GM21717 (cell line): ENCODE results near the gene CLCN3.
"Not testable (repeated sequence)": the region's sequence is repeated elsewhere in the genome, so short reads cannot be mapped to it uniquely, and the experiment has no call there.

ENCODE experiments used
- ATAC-seq: cut with Tn5 transposase; IDR thresholded peaks from one replicate; pipeline ENCODE4 v1.9.1; 2021; ENCODE audit warnings: mild to moderate bottlenecking, moderate library complexity; ENCODE audit not compliant: unreplicated experiment

Gene CLCN3

DNA sequence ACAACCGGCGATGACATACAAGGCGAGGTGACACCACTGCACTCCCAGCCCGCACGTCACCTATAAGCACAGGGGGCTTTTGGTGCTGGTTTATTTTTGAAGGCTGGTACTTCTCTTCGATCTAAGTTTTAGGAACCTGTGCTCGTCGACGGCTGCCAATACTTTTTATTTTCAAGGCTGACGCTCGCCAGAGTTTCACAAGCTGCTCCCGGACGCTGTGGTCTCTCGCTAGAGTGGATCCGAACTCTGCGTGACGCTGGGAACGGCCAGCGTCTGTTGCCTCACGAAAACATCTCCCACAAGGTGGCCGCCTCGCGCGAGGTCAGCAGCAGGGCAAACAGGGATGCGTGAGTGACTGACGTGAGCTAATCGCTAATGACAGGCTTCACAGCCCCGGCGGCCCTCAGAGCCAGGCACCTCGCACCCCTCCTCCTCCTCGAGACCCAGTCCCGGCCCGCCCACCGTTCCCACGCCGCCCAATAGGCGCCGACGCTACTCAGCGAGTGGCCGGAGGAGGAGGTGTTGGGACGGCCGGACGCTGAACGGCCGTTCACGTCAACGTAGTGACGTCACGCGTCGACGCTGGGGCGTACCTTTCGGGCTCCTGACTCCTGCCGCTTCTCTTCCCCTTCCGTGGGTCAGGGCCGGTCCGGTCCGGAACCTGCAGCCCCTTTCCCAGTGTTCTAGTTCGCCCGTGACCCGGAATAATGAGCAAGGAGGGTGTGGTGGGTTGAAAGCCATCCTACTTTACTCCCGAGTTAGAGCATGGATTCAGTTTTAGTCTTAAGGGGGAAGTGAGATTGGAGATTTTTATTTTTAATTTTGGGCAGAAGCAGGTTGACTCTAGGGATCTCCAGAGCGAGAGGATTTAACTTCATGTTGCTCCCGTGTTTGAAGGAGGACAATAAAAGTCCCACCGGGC lies at the start of gene CLCN3:
CLCN3 (plus strand) TSS at position 621 of the 922 bp plus-strand sequence. CDS start 15,351 bp downstream, outside the sequence.
- ATAC-seq: peak; percentile 96

DNA sequence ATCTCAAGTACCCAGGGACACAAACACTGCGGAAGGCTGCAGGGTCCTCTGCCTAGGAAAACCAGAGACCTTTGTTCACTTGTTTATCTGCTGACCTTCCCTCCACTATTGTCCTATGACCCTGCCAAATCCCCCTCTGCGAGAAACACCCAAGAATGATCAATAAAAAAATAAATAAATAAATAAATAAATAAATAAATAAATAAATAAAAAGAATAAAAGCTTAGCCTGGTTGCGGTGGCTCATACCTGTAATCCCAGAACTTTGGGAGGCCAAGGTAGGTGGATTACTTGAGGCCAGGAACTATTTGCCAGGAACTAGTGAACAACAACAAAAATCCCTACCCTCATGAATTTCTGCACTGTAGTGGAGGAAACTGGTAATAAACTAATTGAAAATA lies 49.4 kb upstream of the CLCN3 start:
- ATAC-seq: not testable (repeated sequence)

DNA sequence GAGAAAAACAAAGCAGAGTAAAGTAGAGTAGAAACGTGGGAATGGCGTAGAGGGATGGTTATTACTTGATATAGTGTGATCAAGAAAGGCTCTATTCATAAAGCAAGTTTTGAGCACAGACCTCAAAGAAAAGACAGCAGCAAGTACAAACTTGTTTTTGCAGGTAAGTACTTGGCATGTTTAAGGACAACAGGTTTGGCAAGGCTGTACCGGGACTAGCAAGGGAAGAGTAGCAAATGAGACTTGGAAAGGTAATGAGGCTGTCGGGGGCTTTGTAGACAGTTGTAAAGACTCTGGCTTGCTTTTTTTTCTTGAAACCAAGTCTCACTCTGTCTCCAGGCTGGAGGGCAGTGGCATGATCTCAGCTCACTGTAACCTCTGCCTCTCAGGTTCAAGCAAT lies 48.9 kb upstream of the CLCN3 start:
- ATAC-seq: no peak

DNA sequence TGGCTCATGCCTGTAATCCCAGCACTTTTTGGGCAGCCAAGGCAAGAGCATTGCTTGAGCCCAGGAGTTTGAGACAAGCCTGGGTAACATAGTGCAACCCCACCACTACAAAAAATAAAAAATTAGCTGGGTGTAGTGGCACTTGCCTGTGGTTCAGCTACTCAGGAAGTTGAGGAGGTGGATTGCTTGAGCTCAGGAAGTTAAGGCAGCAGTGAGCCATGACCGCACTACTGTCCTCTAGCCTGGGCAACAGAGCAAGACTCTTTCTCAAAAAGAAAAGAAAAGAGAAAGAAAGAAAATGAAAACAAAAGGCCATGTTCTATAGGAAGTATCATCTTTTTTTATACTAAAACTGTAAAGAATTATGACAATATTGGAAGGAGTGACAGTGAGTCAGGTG lies 46.5 kb upstream of the CLCN3 start:
- ATAC-seq: no peak

DNA sequence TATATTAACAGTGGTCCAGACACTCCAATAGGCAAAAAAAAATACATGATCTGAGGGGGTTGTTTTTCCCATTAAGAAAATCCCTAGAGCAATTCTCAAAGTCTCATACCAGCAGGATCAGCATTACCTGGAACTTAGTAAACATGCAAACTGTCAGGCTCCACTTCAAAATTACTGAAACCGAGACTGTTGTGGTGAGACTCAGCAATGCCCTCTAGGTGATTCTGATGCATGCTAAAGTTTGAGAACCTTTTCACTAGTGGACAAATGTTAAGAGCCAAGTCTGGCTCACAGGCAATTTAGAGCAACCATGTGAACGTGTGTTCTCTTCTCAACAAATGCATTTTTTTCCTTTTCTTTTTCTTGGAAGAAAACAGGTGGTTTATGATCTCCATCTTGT lies 38.2 kb upstream of the CLCN3 start:
- ATAC-seq: peak; percentile 94

DNA sequence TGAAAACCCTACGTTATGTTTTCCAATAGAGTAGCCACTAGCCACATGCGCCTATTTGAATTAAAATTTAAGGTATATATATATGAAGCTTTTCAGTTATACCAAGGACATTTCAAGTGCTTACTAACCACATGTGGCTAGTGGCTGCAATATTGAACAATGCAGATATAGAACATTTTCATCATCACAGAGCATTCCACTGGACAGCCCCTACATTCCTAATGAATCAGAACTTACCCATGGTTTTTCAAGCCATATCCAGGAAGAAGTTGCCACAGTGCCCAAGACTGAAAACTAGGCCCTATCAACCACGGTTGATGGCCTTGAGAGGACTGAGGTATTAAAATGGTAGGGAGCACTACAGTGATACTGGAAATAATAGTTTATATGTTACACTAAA lies 37.7 kb upstream of the CLCN3 start:
- no peak for ATAC-seq

DNA sequence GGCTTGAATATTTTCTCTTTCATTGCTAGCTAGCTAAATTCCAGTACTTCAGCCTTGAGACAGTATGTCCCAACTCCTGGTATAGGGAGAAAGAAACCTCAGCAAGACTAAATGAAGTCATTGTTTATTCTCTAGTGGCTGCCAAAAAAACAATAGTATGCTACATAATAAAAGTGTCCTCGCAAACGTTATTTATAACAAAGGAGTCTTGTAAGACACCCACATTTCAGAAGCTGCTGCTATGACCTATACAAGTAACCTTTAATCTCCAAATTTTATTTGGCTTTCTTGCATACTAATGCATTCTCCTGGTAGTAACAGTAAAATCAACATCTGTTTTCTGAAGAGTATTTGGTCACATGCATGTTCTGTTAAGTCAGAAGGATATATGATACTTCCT lies 36.8 kb upstream of the CLCN3 start:
- no peak for ATAC-seq

DNA sequence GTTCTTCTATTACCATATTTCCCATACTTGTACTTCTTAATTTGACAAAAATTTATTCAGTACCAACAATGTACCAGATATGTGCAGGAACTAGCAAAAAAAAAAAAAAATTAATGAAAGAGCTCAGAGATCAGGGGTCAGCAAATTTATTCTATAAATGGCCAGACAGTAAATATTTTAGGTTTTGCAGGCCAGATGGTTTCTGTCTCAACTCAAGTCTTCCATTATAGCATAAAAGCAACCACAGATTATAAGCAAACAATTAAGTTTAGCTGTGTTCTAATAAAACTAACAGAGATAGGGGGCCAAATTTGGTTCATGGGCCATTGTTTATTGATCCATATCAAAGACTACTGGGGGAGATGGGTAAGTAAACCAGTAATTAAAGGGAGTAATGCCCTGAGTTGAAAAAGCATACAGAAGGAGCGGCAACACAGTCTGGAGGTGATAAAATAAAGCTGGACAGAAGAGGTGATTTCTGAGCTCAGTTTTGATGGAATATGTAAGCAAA lies 27.3 kb upstream of the CLCN3 start:
- no peak for ATAC-seq

DNA sequence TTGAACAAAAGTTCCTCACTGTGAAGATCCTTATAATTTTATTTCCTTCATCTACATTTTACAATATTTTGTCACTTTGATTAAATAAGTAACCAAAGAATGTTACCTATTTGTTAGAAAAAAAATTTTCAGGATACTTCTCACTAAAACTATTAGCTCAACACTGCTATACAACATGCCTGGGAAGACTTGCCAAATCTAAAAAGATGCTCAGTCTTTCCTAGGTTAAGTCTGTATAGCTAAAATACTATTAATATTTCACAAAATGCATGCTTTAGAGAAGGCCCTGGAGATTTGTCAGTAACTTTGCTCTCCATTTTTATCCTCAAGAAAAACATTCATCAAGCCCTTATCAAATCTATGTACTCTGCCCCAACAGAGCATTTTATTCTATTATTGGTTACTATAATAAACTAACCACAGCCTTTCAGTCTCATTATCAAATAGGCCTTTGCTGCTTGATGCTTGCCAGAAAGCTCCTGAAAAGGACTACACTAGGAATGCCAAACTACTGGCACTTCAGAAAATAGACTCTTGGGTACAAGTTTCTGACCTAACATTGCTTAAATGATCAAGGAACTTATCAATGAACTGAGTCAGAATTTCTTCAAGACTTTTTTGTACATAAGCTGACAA lies 25.7 kb upstream of the CLCN3 start:
- ATAC-seq: no peak

DNA sequence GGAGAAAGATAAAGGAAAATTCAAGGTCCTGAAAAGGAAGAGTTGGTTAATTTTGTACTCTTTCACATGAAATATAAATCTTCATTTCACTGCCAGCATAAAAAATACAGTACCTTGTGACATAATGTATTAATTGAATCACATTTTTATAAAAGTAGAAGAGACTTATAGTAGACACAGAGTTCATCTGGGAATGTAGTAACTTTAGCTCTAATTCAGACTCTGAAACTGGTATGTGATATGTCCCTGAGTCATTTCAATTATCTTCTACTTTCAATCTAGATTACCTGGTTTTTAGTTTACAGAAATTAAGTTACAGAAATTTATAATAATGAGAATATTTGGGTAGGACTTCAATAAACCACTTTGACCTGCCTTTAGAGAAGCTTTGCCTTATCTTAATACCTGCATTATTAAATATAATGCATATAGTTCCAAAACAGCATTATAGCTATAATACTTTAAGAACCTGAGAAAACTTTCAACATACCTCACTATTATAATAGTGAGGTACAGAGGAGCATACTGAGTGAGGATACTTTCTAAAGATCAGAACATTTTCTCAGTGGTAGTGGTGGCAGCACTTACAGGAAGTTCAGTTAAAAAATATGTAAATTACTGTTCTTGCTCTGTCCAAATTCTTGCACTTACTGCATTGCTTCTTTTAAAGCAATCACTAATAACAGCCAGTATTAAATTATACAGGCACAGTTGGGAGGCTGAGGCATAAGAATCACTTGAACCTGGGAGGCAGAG lies 19.2 kb upstream of the CLCN3 start:
- no peak for ATAC-seq

DNA sequence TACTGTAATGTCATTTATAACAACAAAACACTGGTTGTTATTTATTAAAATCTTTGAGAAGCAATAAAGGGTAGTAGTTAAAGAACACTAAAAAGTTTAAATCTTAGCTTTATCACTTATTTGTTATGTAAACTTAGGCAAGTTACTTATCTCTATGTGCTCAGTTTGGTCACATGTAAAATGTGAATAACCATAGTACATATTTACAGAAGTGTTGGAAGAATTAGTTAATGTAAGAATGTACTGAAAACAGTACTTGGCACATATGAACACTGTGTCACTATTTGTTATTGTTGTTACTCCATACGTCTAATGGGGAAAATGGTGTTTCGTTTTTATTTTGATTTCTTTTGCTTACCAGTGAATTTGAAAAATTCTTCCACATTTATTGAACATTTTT lies 17.1 kb upstream of the CLCN3 start:
- no peak for ATAC-seq

DNA sequence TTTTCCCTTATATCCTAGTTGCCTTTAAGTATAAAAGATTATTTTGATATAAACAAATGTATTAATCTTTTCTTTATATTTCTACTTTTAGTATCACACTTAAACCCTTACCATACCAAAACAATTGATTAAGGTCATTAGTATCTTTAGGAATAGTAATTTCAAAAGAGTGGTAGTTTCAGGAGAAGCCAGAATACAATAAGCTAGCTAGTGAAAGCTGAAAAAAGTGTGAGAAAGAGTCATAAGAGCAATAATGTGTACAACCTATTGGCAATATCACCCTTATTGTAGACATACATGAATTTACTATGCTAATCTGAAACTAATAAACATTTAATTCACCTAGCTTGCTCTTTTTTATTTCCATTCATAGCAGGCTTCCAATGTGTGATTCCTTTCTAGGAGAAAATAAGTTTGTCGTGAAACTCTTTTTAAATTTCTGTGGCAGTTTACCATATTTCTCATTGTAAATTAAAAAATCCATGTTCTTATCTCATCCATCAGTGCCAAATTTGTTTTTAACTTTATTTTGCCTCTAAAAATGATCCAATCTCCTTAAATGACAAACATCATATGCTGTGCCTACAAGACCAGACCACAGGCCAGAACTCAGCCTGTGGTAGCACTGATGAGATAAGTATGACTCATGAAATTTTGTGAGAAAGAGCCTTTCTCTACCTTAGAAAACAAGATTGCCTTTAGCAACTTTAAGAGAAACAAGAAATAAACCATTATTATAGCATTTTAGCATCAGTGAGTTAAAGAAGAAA lies 16.1 kb upstream of the CLCN3 start:
- peak; percentile 83 for ATAC-seq

DNA sequence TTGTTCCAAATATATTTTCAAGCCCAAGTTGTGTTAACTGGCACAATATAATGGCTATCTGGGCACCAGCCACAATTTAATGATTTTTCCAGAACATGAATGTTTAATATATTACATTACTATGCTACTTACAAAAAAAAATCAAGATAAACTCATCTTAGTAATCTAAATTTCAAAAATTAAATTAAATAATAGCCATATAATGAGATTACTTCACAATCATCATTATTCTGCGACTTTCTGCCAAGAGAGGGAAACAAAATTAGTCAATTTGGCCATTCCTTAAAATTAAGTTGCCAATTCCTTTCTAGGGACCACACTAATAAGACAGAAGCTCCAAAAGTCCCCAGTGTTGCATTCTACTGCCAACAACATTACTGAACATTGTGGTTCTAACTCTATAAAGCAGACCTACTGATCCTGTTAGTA lies 15.5 kb upstream of the CLCN3 start:
- ATAC-seq: no peak

DNA sequence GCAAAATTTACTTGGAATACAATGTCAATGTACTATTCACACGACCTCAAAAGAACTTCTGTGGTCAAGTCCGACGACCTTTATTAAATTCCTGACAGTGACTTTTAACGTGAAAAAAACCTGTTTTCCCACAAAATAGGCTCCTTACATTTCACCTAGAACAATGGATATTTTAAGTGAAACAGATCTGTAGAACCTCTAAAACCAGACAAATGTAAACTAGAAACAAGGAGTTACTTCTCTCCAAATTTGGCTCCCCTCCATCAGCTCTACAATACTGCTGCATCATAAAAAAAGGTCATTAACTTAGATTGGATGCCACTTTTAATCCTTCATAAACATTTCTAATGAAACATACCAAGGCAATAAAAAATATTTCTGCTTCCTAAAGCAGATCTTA lies 9.2 kb upstream of the CLCN3 start:
- no peak for ATAC-seq

DNA sequence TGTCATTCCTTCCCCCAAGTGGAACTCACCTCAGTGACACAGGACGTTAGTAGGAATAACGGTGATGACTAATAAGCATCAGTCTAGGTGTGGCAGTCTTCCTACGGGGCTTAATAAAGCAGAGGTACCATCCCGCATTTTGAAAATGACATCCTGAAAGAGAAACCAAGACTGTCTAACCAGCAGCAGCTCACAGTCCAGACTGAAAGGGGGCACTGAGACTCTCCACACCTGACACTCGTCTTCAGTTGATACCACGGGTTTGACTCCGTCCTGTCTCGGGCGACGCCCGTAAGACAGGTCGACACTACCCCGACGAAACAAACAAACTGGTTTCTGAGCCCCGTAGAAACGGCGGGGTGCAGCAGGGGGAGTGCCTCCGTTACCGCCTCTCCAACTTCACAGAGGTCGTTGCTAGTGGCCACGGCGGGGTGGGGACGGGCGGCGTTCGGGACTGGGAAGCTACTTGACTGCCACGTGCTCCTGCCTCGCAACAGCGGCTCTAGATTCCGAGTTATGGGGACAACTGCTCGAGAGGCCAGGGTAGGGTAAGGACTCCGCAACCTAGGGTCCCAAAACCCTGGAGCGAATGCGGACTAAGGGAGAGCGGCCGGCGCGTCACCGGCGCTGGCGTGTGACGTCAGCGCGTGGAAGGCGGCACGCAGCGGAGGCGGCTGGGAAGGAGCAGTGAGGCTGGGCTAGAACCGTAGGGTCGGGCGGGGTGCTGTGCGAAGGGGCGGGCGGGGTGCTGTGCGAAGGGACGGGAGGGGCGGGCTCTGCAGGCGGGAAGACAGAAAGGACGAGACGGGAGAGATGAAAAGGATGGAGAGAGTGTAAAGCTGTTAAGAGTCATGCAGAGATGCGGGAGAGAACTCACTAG lies 8.1 kb upstream of the CLCN3 start, which contains the start of gene NEK1:
NEK1 (minus strand) TSS at position 593 of the 880 bp plus-strand sequence. CDS start 9,953 bp downstream, outside the sequence.
- peak; percentile 95 for ATAC-seq

DNA sequence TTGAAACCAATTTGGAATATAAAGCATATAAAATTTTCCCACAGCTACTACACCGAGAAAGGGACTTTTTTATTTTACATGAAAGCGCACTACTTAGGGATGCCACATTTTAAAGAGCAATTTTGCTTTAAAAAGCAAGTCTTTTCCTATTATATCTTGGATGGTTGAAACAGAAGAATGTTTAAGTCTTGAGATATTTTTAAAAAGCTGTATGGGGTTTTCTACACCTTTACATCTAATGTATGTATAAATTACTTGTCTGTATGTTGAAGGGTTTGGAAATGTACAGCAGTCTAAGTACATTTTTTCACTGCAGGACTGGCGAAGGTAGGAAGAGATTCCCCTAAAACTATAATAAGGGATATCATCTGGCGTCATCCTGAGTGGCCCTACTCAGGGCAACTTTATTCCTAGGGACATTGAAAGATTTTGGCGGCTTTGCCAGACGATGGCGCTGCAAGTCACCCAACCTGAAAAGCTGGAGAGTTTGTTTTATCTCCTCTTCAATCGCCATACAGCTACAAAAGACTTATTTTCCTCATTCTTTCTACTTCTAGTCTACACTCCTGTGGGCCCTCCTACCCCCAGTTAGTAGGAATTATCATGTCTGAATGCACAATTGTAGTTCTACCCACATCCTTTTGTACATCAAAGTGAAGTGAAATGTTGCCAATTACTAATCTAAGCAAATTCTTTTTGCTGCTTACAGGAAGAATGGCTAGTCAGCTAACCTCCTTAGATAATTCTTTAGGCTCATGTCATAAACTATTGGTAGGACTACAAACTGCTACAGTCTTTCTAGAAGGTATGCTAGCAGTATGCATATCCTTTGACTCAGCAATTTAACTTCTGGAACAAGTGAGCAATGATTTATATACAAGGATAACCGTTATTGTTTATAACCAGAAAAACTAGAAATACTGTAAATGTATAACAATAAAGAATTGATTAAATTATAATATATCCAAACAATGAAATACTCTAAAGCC lies 7.2 kb upstream of the CLCN3 start:
- ATAC-seq: peak; percentile 43

DNA sequence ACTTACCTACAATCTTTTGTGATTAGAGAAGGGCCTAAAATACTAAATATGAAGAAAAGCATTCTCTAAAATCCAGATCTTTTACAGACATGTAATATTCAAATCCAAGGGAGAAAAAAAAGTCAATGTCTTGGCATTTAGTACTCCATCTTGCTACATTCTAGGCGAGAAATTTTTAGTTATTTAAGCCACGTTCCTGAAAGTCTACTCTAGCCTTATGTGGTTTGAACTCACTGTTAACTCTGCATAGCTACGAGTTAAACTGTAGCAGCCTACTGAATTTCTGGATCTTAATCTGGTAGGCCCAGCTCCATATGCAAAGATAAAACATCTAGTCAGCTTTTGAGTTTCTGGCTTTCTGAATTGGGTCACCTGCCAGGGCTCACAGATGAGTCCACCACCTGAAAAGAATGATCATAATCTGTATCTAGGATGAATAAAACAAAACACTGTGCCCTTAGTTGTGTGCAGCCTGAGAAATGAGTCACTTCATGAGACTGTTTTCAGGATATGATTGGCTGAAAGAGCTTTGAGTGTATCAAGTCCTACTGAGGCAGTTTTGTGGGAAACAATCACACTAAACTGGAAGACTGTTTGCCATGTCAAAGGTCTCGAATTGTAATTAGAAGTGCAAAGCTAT lies 4.8 kb upstream of the CLCN3 start:
- no peak for ATAC-seq

DNA sequence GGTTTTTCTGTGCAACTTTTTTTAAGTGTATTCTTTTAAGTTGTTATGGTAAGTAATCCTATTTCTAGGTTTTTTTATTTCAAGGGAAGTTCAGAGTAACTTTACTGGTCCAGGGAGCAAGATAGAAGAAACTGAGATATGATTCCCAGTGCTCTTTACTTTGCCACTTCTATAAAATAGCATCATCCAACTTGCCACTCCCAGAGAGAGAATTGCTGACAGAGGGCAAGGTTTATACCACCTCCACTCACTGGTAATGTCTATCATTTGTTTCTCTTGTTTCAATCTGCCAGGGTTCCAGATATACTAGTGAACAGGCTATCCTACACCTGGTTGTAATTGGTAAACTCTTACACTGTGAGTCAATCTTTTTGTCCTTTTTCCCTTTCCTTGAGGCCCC lies 3.5 kb upstream of the CLCN3 start:
- no peak for ATAC-seq
